B cell (primary cell): ENCODE measurements around the gene CDKAL1.

Experiments
- EZH2 ChIP-seq: IDR thresholded peaks from 2 replicates; pipeline ENCODE4 v1.6.1; 2012; ENCODE audit warnings: borderline replicate concordance, low read depth, mild to moderate bottlenecking, moderate library complexity, low read length; ENCODE audit not compliant: insufficient read depth, poor library complexity, severe bottlenecking
- TF ChIP-seq, protein P1 (sequence below): fragments of 200-600 bp; IDR thresholded peaks from one replicate; pipeline ENCODE4 v1.8.0; 2022; ENCODE audit warnings: antibody characterized with exemption, mild to moderate bottlenecking

DNA sequence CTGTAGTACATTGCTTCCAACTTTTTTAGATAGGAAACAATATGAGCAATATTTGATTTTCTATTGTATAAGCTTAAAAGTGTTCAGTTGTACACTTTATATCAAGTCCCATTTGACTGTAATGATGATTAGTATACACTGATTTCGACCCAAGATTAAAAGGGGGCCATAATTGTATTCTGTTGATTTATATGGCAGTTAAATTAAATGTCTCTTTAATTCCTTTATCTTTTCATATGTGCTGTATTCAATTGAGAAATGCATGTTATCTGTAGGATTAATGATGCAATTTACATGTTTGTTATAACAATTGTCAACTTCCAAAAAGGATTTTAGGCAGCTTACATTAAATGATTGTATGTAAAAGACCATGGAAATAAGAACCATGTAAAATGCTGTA, 317.5 kb downstream of the CDKAL1 start:
- TF ChIP-seq, protein P1, sequence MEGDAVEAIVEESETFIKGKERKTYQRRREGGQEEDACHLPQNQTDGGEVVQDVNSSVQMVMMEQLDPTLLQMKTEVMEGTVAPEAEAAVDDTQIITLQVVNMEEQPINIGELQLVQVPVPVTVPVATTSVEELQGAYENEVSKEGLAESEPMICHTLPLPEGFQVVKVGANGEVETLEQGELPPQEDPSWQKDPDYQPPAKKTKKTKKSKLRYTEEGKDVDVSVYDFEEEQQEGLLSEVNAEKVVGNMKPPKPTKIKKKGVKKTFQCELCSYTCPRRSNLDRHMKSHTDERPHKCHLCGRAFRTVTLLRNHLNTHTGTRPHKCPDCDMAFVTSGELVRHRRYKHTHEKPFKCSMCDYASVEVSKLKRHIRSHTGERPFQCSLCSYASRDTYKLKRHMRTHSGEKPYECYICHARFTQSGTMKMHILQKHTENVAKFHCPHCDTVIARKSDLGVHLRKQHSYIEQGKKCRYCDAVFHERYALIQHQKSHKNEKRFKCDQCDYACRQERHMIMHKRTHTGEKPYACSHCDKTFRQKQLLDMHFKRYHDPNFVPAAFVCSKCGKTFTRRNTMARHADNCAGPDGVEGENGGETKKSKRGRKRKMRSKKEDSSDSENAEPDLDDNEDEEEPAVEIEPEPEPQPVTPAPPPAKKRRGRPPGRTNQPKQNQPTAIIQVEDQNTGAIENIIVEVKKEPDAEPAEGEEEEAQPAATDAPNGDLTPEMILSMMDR: no peak
- TF ChIP-seq EZH2: no peak
